Right renal pelvis (tissue), 4 donors: ENCODE measurements around the gene DNAJC7. TPM values are rescaled to one million over a fixed set of nuclear protein-coding genes. Genes with fewer than 3 reads are reported as not detected.
A peak's percentile ranks its signal among the peaks of the same experiment; 100 is the strongest.

Experiments used
- DNase-seq, 4 donors: peaks; one replicate each; pipeline ENCODE4 v3.0.0-alpha.2; 2013; ENCODE audit warnings: low read depth in 4 of 4, low spot score in 3 of 4, missing footprints in 1 of 4
- polyA plus RNA-seq, 4 donors: library from polyadenylated mRNA; unstranded; fragments of 120-200 nt; gene quantifications; one replicate each; pipeline ENCODE4 v1.2.1, GENCODE V29; 2013; ENCODE audit not compliant: insufficient read length in 4 of 4

The DNAJC7 gene
- polyA plus RNA-seq, 4 donors = 134 to 148 (median 138) TPM

DNA sequence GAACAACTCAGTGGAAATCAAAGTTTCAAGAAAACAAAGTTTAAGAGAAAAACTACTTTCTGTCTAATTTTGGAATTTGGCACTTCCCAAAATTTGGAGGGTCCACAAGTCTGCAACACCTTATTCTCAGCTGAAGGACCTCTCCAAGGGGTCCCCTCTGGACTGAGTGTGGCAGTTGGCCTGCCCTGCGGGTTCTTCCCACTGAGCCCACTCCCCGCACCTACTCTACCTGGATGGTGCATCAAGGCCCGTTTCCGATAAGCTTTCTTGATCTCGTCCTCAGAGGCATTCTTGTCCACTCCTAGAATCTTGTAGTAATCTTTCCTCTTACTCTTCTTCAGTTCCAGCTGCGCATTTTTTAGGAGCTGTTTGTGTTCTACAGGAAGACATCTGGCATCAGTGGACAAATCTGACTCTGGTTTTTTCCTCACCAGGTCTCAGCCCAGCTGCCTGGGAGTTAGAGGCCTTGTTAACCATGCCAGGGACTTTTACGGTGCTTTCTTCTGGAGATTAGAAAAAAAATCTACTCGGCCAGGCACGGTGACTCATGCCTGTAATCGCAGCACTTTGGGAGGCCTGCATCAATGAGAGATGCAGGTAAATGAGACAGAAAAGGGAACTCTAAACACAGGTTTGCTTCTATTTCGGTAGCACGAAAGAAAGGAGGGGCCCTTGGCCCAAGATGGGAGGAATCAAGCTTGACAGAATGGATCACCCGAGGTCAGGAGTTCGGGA, 35.0 kb downstream of the DNAJC7 start:
- no peak for DNase-seq

DNA sequence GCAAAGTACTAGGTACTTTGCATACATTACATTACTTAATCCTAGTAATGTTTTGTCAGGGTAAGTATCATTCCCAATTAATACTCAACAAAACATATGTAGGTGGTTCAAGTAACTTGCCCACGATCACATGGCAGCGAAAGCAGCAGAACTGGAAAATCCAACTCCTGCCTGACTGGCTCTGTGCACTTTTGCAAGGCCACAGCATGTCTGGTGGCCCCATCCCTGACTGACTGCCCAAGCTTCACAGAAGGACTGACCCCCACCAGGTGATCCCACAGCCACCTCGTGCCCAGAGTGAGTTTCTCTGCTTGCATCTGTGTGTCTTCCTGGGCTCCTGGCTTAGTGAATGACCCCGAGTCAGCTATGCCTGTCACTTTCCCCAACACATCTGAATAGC, 39.2 kb downstream of the DNAJC7 start:
- DNase-seq = no peak

DNA sequence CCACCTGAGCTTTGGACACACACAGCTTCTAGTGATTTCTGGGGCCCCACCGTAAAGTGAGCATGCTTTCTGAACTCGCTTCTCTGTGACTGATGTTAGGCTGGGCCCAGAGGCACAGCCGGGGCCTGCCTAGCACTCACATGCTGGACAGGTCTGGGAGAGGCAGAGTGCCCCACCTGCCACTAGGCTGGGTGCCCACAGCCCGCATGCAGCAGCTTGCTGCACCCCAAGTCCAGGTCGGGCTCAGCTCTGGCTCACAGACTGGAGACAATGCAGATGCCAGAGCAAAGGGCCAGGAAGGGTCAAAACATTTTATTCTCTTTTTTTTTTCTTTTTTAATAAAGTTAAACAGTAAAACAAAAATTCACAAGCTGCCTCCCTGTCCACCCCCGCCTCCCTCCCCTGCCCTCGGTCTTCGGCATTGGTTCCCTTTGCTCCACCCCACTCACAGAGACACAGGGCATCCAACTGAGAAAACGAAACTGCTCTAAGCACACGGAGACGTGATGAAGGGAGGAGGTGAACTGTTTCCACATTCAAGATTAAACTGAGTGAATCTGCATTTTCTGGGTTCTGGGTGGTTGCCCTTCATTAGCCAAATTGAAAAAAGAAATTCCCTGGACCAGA, 41.0 kb downstream of the DNAJC7 start:
- no peak for DNase-seq

DNA sequence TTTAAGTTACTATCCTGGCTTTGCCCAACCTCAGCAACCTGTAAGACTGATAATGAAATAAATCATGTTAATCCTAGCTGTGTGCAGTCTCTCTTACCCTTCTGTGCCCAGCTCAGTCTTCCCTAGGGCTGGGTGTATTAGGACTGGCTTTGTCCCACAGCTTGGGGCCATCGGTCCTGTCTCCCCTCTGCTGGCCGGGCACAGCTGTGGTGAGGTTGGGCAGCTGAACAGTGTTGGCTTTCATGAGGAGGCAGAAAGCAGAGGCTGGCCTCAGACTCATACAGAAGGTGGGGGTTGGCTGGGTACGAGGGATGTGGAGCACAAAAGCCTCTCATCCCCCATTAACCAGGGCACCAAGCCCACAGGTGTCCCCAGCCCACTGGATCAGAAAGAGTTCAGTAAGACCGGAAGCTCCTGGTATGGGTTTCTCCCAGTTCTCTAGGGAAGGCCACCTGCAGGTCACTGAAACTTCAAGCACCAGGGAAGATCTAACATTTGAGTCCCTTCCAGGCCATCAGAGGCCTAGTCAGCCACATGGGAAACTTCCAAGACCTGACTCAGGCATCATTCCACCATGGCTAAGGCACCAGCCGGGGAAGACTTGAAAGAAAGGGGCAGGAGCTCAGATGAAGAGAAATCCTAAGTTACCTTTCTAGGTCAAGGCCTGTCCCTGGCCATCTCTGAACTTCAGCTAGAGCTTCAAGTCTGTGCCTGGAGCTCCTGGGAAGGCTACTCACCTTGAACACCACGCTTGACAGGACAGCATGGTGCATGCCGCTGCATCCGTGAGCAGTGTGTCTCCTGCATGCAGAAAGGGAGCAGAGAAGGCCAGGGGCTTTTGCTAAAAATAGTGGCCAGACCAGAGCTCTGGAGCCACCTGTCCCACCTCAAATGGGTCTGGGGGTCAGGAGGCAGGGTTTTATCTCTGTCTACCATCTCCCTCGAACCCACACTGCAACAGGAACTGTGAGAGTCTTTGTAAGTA, 41.8 kb downstream of the DNAJC7 start:
- DNase-seq = no peak

DNA sequence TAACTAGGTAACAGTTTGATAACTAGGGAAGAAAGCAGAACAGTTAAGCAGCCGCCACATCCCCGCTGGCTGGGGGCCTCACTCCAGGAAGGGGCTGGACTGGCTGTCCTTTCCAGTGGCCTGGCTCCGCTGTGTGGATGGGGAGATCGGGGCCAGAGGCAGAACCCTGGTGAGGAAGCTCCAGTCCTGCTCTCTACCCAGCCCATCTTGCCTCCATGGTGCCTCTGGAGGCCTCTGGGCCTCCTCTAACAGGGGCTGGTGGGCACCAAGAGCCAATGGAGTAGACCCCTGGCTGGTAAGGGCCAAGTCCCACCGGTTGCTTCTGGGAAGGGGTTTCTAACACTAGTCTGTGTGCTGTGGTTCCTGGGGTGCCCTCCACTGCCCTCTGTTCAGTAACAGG, 42.6 kb downstream of the DNAJC7 start:
- DNase-seq = no peak

DNA sequence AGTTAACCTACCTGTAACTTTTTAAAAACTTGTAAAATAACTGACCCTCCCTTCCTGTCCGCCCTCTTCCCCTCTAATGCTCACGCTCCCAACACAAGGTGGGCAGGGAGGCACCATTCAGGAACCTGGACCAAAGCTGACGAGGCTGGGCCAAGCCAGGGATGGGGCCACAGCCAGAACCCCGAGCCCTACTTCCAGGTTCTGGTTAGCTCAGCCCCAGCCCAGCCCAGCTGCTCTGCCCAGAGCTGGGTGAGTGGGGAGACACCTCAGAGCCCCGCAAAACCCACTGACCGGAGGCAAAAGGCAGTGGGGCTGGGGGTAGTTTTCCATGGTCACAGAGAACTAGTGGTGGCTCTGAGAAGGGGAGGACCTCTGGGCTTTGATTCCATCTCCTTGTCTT, 43.2 kb downstream of the DNAJC7 start:
- DNase-seq = no peak

- DNase-seq = no peak
Observed at GRCh38 chr17:41973408-41973811, 43.8 kb downstream of the DNAJC7 start.

GRCh38 chr17:41972571-41973407, 44.5 kb downstream of the DNAJC7 start:
- DNase-seq = no peak

DNA sequence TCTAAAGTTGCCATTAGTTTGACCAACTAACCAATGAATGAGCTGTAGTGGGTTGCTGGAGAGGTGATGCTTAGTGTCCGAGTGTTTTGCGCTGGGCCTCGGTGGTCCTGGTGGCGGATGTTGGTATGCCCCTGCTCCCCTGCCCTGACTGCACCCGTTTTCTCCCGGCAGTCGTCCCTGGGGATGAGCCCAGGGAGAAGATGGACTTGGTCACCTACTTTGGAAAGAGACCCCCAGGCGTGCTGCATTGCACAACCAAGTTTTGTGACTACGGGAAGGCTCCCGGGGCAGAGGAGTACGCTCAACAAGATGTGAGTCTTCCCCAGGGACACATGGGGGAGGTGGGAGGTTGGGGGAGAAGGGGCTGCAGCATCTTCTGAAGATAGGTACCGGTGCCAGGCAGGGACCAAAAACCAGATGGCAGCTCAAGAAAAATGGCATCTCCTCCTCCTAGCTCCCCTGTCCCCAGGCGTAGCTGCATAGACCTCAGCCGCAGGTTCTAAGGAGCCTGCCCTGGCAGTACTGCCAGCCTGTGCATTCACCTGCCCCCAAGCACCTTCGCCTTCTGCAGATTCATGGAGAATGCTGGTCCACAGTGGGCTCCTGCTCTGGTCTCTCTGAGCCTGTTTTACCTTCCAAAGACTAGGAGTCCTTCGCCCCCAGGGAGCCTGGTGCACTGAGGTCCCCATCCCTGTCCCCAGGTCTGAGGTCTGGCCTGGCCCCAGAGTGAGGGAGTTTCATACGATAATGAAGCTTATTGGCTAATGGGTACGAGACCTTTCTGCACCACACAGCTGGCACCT, 45.3 kb downstream of the DNAJC7 start:
- no peak for DNase-seq

DNA sequence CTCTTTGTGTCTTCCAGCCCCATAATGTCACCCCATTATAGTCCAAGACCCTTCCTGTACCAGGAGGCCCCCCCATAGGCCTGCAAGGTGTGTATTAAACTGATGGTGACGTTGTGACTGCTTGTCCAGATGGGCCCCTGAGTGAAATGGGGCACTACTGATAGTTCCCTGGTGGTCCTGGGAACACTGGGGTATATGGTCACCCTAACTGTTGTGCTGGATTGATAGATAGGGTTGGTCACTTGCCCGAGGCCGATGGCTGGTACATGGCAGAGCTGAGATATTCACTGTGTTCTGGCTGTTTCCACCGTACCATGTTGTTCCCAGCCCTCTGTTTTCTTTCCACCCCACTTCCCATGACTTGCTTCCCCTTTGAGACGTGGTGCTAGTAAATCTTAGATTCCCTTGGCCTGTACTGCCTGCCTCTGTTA, 46.3 kb downstream of the DNAJC7 start:
- DNase-seq = no peak

GRCh38 chr17:41968676-41969075, 48.6 kb downstream of the DNAJC7 start:
- DNase-seq = no peak

- DNase-seq = no peak
Observed at GRCh38 chr17:41967921-41968578, 49.2 kb downstream of the DNAJC7 start.

DNA sequence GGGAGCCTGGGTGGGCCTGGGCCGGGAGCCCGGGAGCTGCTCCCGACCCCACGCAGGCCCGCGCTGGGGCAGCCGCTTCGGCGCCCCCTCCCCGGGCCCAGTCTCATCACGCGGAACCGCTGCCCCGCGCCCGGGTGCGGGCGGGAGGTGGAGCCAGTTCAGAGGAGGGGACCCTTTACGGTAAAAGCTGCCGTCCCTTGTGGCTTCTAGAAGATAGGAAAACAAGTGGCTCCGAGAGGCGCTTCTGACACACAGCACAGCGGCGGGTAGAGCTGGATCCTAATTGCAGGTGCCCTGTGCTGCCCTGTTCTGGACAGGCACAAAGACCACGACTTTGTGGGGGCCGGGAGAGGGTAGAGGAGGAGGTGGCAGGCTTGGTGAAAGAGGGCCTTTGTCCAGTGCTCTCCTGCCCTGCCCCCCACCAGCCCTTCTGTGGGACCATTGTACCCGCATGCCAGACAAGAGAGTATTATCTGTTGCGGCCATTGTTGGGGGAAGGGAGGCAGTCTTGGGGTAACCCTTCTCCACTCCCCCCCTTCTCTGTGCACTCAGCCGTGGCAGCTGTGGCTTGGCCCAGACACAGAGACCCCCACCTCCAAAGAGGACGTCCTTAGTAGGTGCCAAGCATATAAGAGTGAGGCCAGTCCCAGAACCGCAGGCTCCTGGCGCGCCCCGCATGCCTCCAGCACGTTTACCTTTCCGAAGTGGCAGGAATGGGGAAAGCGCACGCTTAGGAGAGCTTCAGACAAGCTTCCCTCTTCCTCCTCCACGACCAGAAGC, 49.9 kb downstream of the DNAJC7 start:
- no peak for DNase-seq

DNA sequence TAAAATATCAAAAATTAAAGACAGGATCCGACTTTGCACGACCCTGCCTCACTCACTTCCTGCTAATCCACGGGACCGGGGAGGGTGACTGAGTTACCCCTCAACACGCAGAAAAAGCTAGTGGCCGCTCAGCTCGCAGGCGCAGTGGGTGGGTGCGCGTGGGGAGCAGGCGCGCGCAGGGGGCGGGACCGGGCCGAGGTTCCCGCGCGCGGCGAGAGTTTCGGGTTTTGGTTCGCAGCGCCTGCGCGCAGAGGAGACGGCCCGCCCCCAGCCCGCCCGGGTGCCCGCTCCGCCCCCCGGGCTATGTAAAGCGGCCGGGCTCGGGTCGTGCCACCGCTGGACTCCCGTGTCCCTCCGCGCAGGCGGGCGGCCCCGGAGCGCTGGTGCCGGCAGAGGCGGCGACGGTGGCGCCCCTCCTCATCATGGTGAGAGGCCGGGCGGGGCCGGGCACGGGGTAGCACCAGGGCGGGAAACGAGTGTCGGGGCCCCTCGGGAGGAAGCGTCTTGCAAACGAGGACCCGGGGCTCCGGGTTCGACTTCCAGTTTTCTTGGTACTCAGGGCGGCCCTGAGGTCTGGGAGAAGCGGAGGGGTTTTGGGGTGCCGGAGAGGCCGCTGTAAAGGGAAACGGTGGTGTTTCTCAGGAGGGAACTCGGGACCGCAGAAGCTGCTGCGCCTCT, 50.6 kb downstream of the DNAJC7 start, which contains the start of gene CNP:
Gene CNP, plus strand, starts transcription at position 333 of the 678 bp plus-strand sequence. Its CDS starts 90 bp downstream, at position 423.
- peak; percentile 73 to 78 (median 77) for DNase-seq

- no peak for DNase-seq
Observed at GRCh38 chr17:41965694-41966462, 51.4 kb downstream of the DNAJC7 start.

DNA sequence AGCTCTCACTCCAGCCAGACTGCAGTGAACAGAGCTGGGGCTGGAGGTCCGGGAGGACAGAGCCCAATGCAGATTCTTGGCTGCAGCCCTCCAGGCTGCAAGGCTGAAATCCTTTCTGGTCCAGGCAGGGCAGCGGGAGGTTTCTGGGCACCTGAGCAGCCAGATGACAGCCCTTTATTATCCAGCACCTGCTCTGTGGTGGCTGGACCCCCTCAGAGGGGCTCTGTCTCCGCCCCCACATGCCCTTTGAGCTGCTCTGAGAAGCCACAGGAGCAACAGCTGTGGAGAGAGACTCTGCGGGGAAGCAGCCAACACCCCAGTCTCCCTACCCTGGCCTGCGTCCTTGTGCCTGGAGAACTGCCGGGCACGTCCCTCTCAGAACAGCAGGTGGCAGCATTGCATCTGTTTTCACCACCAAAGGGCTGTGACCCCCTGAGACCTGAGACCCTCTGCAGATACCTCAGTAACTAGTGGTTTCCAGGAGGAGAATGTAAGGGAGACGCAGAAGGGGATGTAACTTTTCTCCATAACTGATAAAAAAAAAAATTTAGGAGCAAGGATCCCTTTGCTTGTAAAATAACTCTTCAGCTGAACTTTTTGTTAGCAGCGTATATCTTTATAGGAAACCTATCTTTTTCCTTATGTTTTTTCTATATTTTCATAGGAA, 54.3 kb downstream of the DNAJC7 start:
- no peak for DNase-seq
